HL-60/S4 treated with retinoic acid at 250 ng/mL for 4 days and 3 days (cell line): ENCODE measurements around the gene CLSTN2.

Source experiments
- in situ Hi-C: fragments of 300-500 bp; cut with MboI; formaldehyde crosslinking; loops from 2 replicates; pipeline ENCODE4 v1.7.0; 2022; ENCODE audit warnings: low sequenced_read_pairs

Gene CLSTN2

DNA sequence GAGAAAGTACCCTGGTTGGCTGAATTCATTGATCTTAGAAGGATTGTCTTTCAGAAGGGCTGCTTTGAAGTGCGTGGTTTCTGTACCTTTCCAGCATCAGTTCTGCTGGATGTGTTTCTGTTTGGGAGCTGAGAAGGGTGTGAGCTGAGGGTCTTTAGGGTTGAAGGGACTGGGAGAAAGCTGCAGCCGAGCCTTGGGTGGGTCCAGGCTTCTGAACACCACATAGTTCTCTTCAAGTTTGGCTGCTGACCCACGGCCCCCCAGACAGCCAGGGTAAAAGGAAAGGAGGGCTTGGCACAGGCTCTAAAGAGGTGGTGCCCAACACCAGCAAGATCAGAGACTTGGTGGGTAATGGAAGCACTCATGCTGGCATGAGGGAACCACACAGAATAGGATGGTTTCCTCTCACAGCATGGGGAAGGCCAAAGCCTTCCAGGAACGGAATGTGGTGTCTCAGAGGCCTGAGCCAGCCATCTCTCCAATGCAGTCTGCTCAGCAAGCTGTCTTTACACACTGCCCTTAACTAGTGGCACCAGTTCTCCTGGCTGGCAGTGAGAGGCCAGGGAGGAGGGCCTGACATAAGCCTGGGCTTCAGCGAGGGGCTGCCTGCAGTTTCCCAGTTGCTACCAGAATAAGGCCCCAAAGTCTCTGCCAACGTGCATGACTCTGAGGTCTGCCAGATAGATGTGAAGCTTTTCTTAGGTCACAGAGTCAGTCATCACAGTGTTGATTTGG is 503.9 kb downstream of the CLSTN2 start:
- in situ Hi-C loops = no loop called here

DNA sequence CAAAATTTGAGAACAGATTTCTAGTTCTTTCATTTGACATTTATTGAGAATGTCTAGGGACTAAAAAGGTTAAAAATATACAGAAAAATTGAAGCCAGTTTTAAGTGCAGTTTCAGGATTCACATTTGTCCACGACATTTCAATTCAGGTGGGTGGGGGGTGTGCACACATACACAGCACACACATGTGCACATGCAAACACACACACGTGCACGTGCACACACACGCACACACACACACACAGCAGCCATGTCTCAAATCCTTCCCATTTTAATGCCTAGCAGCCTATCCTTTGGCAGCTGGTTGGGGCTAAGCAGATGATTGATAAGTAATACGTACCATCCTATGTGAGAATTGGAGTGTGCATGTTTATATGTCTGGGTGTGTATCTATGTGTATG is 504.5 kb downstream of the CLSTN2 start:
- in situ Hi-C loops = no loop called here

DNA sequence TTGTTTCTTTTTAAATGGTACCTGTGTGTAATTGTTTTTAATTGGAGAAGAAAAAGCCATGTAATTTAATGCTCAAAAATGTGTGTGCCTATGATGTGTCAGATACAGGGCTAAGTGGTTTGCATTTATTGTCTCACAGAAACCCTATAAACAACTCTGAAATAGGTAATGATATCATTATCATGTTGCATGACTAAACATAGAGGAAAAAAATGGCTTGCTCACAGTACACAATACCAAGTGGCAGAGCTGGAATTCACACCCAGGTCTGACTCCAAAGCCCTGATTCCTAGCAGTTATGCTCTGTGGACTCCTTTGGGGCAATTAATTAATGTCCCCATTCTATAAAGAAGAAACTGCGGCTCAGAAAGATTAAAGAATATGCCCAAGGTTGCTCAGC is 505.5 kb downstream of the CLSTN2 start:
- in situ Hi-C loops = no loop called here

DNA sequence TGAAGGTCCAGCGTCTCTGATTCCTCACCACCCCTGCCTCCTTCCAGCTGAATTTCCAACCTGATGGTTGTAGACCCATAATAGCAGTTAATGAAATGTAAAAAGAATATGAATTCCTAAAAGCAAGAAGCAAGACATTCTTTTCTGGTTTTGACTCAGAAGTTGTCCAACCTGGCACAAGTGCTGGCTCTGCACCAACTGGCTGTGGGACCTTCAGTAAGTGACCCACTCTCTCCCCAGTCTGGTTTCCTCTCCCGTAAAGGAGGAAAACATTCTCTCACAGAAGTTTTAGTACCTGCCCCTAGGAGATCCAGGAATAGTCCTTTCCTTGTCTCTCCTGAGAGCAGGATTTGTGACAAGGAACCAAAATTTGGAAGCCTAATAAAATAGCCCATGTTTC is 506.0 kb downstream of the CLSTN2 start:
- in situ Hi-C loops = no loop called here

DNA sequence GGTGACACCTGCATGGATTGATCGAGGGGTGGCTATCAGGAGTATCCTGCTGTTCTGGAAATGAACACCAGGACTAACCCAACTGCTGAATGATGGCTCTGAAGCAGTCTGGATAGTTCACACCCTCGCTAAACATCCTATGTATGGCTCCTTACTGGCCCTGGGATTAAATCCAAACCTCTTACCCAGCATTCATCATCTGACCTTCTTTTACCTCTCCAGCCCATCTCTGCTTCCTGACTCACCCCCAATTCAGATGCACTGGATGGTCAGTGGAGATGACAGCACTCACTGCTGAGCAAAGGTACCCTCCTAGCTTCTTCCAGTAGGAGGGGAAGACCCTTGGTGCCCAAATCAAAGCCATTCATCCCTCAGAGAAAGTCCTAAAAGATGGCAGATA is 507.6 kb downstream of the CLSTN2 start:
- in situ Hi-C loops = no loop called here

DNA sequence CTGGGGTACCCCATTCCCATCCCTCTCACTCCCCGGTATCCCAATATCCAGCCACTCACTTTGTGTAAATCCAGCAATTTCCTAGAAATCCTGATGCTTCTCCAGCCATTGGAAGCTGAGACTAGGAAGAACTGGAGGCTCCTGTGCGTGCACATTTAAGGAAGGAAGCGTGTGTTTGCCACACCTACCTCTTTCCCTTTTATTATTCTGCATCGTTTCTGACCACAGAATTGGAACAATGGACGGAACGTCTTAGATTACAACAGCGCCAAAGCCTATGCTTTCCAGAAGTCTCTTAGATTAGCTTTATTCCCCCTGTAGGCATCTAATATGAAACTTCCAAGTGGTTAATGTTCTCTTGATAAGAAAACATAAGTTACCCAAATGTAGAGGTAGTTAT is 508.1 kb downstream of the CLSTN2 start:
- in situ Hi-C loops = no loop called here

DNA sequence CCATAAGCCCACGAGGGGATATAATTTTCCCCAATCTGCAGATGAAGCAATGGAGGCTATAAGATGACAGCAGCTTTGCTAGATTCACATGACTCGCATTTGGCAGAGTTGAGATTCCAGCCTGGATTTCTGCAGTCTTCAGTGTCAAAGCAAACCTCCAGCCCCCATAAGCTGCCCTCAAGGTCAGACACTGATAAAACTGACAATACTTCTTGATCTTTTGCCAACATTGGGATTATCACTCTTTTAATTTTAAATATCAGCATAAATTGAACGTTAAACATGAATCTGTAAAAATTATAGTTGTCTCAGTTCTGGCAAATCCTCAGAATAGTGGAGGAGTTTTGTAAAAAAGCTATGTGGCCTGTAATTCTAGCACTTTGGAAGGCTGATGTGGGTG is 508.8 kb downstream of the CLSTN2 start:
- in situ Hi-C loops = no loop called here

DNA sequence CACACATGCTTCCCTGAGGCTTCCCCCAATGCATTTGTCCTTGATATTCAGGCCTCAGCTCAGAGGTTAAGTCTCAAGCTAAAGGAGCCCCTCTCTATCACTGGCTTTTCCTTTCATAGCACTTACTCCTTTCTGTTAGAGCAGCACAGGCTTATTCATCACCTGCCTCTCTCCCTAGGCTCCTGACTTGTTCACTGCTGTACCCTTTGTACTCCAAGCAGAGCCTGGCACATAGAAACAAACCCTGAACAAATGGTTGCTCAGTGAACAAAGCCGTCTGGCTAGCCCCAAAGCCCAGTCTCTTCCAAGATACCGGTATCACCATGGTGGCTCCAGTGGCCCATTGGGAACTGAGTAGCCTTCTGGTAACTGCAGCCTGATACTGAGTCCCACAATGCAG is 511.7 kb downstream of the CLSTN2 start:
- in situ Hi-C loops = no loop called here

DNA sequence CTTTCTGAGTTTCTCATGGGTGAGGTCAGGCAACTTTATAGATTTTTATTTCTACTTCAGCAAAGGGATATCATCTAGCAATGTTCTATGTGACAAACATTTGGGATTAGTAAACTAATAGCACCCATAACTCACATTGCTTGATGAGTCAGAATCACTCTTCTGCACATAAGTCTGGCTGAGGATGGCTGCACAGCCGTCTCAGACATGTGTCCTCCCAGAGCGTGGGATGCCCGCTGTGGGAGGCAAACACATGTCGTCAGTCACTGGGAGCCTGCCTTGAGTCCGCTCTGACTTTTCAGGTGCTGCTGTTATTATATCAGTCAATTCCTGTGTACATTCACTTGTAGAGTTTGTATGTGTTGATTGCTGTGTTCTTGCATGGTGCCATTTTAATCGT is 512.2 kb downstream of the CLSTN2 start:
- in situ Hi-C loops = no loop called here

DNA sequence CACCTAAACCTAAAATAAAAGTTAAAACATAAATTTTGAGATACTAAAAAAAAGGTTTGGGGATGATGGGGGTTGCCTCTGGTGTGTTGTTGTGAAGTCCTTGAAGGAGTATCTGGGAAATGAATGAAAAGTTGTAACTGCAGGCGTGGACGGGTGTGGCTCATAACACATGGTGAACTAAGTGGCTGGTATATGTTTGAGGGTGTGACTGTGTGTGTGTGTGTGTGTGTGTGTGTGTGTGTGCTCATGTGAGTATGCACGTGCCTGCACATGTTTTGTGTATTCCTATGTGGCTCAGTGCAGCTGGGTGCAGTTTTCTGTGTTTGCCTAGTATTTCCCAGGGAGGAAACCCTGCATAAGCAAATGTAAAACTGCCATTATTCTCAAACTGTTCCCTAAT is 513.0 kb downstream of the CLSTN2 start:
- in situ Hi-C loops = no loop called here

DNA sequence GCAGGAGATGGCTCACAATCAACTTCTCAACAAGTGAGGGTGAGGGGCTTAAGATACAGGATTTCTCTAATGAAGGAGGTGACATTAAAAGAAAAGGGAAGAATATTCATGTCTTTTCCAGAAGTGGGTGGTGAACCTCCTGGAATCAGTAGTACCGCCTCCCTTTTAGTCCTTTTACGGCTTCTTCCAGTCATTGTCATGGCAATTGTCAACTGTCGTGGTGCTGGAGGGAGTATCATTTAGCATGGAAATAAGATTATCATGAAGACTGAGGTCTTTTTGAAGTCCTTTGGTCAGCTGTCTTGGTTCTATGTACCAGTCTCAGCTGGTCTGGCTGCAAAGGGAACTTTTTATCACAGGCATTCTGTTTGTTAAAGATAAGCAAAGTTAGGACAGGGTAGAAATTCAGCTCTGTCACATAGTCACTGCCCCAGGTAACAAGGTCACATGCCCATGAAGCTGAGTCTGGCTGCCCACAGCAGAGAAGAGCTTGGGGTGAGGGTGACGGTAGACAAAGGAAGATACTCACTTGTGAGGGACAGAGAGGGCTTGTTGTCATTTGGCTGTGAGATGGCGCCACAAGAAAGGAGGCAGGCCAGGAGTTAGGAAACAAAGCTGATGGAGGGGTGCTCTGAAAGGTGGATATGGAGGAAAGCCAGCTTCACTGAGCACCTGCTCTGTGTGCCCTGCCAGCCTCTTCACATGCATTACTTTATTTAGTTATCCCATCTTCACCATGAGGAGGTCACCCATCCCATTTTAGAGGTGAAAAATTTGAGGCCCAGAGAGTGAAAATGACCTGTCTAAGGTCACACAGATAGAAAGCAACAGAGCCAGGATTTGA is 514.6 kb downstream of the CLSTN2 start:
- in situ Hi-C loops = no loop called here

DNA sequence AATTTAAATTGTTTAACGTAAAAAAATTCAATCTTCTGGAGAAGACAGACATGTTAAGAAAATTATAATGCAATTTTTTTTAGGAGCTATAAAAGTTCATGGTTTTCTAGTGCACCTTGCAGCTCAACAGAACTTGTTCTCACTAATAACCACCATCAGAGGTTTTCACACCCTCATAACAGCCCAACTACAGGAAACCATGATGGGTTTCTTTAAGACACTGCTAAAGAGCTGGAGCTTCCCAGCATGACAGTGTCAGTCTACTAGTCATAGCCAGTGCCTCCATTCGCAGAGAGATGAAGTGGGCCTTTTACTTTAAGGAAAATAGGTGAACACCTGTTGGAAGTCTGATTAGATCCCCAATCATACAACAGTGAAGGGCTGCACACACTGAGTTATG is 518.8 kb downstream of the CLSTN2 start:
- in situ Hi-C loops = no loop called here

DNA sequence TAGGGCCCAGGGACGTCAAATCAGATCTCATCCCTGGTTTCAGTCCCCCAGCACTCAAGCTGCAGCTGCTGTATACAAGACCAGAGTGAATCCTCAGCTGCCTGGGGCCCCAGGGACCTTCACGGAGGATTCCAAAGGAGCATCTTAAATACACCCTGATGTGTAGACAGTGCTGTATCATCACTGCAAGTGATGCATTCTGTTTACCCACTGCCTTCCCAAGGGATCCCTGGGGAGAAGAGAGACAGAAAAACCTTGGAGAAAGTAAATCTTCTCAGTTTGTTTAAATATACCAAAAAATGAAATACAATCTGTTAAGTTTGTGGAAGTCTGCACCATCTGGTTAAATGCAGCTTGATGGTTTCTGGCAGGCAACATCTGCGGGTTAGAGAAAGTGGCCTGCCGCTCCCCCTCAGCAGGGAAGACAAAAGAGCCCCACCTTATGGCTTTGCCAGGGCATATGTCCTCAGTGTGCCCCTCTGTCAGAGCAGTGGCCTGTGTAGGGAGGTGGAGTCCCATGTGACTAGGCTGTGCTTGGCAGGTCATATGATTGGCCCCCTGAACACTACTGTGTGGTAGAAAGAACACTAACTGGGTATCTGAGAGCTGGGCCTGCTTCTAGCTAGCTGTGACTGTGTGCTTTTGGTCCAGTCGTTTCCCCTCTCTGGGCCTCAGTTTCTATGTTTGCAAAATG is 520.7 kb downstream of the CLSTN2 start:
- in situ Hi-C loops = no loop called here

DNA sequence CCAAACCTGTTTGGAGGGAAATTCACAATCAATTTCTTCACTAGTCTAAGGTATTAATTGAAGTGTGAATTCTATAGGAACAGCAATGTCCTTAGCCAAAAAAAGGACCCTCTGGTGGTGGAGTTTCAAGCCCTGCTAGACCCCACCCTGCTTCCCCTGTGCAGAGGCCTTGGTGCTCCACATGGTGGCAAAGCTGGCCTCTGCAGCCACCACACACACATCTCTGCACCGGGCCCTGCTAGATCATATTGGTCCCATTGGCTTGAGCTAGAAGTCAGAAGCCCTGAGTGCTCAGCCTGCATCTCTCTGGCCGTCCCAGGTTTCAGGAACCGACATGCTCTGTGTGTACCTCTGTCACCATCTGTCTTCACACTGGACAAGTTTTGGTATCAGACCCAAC is 522.0 kb downstream of the CLSTN2 start:
- in situ Hi-C loops = no loop called here

DNA sequence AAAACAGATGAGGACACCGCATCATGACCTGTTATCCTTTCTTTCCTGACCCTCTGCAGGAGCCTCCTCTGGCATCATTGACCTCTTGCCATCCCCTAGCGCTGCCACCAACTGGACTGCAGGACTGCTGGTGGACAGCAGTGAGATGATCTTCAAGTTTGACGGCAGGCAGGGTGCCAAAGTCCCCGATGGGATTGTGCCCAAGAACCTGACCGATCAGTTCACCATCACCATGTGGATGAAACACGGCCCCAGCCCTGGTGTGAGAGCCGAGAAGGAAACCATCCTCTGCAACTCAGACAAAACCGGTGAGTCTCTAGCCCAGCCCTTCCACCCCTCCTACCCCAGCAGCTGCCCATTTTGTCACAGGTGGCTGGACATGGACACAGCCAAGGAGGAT is 524.5 kb downstream of the CLSTN2 start:
- in situ Hi-C loops = no loop called here

DNA sequence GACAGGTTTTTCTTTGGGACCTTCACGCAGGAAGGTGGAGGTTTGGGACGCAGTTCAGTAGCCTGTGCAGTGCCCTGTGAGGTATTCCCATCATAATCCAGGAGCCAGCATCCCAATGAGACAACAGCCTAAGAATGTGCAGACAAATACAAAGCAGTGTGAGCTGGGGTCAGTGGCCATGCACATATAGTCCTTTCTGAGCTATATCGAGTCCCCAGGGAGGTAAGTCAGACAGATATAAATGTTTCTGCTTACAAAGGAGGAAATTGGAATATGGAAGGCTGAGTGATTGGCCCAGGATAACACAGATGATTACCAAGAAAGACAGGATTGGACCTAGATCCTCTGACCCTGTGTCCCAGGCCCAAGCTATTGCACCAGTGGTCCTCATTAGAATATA is 526.3 kb downstream of the CLSTN2 start:
- in situ Hi-C loops = no loop called here

DNA sequence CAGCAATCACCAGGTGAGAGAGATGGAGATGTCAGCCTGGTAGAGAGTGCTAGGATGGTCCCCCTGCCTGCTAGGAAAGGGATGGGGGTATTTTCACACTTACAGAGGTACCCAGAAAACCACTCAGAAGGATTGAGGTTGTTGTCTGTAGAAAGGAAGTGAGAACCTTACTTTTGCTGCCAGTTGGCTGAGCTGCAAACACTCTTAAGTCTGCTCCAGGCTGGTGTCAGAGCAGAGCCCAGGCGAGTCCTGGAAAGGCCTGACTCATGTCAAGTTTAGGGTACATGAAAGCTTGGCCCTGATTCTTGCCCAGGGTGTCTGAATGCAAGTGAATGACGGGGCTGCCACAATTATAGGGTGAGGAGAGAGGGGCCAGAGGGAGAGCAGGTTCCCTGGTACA is 528.4 kb downstream of the CLSTN2 start:
- in situ Hi-C loops = no loop called here

DNA sequence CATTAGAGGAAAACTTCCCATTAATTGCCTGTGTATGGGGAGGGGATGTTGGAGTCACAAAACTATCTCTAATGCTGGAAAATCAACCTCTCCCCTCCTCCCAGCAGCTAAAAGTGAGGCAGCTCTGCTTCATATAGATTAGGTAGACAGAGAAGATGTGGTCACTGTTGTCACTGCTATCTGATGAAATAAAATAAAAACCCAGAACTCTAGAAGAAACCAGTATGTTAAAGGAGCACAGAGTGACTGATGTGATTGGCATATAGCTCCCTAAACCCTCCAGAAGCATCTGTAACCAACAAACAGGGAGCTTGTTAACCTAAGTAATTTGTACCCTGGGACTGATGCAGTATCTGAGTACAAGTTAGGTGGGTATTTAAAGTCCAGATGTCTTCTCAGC is 531.0 kb downstream of the CLSTN2 start:
- in situ Hi-C loops = no loop called here

DNA sequence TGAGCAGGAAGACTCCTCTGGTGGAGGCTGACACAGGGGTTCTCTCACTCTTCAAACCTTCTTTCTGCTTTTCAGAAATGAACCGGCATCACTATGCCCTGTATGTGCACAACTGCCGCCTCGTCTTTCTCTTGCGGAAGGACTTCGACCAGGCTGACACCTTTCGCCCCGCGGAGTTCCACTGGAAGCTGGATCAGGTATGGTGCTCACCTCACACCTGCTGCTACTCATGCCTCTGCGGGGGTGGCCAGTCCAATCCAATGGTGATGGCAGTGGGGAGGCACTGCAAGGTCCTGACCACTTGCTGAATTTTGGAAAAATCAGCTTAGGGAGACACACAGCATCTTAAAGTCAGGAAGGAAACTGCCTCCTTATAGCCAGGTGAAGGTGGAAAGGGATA is 531.5 kb downstream of the CLSTN2 start:
- in situ Hi-C loops = no loop called here

DNA sequence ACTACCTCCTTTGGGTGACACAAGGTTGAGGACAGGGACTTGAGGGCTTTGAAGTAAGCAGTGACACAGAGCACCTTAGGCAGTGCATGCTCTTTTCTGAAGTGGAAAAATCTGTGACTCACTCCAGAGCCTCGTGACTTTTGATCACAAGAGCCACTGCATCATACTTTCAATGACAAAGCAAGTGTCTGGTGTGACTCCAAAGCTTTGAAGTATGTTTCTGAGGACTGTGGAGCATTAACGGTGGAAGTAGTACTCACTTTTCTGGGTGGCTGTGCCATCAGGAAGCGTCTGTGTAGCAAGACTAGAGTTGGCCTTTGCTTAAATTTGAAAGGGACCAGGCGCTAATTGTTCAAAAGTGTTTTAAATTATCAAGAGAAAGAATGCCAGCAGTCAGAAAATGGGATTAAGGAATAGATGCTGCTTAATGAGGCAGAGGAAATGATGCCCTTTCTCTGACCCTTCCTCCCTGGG is 532.2 kb downstream of the CLSTN2 start:
- in situ Hi-C loops = no loop called here

DNA sequence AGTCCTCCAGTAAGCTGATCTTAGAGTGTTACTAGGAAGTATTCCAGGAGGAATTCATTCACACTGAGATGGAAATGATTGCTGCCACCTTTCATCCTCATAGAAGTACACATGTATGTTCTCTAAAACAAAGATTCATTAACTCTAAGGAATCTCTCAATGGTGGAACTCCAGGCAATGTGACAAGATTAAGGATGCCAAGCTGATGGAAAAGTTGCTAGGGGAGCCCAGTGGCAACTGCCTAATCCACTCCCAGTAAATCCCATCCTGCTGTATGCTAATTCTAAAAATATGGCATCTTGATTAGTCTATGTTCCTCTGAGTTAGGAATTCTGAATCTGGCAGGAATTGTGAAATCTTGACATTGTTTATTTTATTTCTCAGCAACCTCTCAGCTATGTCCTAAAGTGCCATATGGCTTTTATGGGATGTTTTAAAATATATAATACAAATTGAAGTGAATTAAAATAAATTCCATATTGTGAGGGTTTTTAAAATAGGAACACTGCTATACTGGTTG is 532.9 kb downstream of the CLSTN2 start:
- in situ Hi-C loops = no loop called here

DNA sequence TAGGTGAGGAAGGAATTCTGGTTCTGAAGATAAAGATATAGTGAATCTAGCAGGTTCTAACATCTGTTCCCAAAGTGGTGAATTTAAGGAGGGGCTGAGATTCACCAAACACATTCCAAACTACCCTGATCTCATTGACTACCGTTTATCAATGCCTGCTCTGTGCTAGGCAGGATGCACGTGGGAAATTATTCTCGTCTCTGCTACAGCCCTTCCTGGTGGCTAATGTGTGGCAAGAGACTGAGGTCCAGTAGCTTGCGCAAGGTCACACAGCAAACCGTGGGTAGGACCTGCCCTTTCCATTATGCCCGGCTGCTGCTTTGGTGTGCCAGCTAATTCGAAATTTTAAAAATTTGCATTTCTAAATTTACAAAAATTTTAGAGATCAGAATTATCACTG is 533.4 kb downstream of the CLSTN2 start:
- in situ Hi-C loops = no loop called here
